Neutrophil (primary cell): ENCODE results near the gene RAD51B.

Source experiments
- H3K27ac ChIP-seq: fragments of 200-600 bp; sonication (generic); 2 replicates; pipeline ENCODE4 v1.5.1; 2016; ENCODE audit warnings: mild to moderate bottlenecking, moderate library complexity
- H3K27me3 ChIP-seq: fragments of 200-600 bp; sonication (generic); 2 replicates; pipeline ENCODE4 v1.6.0; 2016; ENCODE audit warnings: mild to moderate bottlenecking
- H3K36me3 ChIP-seq: fragments of 200-600 bp; sonication (generic); 2 replicates; pipeline ENCODE4 v1.5.1; 2017
- H3K4me1 ChIP-seq, 2 experiments: fragments of 200-600 bp in 1 of 2; sonication (generic) in 1 of 2; 1 replicate in 1 of 2; 2 replicates in 1 of 2; pipeline versions ENCODE4 v1.5.1 to v1.6.1; 2013 to 2016; ENCODE audit warnings: low read depth in 1 of 2, low read length in 1 of 2, mild to moderate bottlenecking in 1 of 2, moderate library complexity in 1 of 2; ENCODE audit not compliant: control insufficient read depth in 1 of 2, insufficient read depth in 1 of 2
- H3K4me3 ChIP-seq, 2 experiments: fragments of 200-600 bp in 1 of 2; sonication (generic) in 1 of 2; 1 replicate in 1 of 2; 2 replicates in 1 of 2; pipeline ENCODE4 v1.5.1; 2013 to 2016; ENCODE audit warnings: low read depth in 1 of 2, low read length in 1 of 2, mild to moderate bottlenecking in 1 of 2, moderate library complexity in 1 of 2
- H3K9me3 ChIP-seq: fragments of 200-600 bp; sonication (generic); 2 replicates; pipeline ENCODE4 v1.5.1; 2016
- TF ChIP-seq, protein P1 (sequence below): fragments of 200-600 bp; sonication (generic); IDR thresholded peaks from 2 replicates; pipeline ENCODE4 v1.5.1; 2016; ENCODE audit warnings: antibody characterized with exemption

The RAD51B gene

GRCh38 chr14:68147303-68147702 lies 327.7 kb downstream of the RAD51B start:
- Histone ChIP-seq H3K4me3 (no peak overlapping the region), H3K27me3 (no peaks in the 10 kb centered on the region), H3K36me3 (no peaks in the 10 kb centered on the region), H3K4me1 (no peaks in the 10 kb centered on the region), H3K9me3 (no peaks in the 10 kb centered on the region), H3K27ac (no peak overlapping the region)
- TF ChIP-seq, protein P1, sequence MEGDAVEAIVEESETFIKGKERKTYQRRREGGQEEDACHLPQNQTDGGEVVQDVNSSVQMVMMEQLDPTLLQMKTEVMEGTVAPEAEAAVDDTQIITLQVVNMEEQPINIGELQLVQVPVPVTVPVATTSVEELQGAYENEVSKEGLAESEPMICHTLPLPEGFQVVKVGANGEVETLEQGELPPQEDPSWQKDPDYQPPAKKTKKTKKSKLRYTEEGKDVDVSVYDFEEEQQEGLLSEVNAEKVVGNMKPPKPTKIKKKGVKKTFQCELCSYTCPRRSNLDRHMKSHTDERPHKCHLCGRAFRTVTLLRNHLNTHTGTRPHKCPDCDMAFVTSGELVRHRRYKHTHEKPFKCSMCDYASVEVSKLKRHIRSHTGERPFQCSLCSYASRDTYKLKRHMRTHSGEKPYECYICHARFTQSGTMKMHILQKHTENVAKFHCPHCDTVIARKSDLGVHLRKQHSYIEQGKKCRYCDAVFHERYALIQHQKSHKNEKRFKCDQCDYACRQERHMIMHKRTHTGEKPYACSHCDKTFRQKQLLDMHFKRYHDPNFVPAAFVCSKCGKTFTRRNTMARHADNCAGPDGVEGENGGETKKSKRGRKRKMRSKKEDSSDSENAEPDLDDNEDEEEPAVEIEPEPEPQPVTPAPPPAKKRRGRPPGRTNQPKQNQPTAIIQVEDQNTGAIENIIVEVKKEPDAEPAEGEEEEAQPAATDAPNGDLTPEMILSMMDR = no peak

DNA sequence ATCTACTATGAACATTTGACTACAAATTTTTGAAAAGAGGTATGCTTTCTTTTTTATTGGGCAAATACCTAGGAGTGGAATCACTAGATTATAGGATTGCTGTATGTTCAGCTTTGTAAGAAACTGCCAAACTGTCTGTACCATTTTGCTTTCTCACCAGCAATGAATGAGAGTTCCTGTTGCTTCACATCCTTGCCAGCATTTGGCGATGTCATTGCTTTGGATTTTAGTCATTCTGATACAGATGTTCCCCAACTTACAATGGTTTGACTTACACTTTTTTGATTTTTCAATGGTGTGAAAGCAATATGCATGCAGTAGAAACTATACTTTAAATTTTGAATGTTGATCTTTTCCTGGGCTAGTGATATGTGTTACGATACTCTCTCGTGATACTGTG lies 328.7 kb downstream of the RAD51B start:
- no peak overlapping the region for H3K4me3 ChIP-seq
- H3K27me3 ChIP-seq = no peaks in the 10 kb centered on the region
- no peaks in the 10 kb centered on the region for H3K36me3 ChIP-seq
- H3K27ac ChIP-seq = no peak overlapping the region
- H3K4me1 ChIP-seq = no peaks in the 10 kb centered on the region
- TF ChIP-seq, protein P1 = no peak
- H3K9me3 ChIP-seq = no peaks in the 10 kb centered on the region

DNA sequence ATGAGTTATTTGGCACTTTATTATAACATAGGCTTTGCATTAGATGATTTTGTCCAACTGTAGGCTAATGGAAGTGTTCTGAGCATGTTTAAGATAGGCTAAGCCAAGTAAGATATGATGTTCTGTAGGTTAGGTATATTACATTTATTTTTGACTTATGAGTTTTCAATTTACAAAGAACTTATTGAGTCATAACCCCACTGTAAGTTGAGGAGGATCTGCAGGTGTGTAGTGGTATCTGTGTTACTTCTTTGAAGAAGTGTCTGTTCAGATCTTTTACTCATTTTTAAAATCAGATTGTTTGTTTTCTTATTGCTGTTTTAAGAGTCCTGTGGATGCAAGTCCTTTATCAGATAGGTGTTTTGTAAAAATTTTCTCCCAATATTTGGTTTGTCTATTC lies 329.2 kb downstream of the RAD51B start:
- TF ChIP-seq, protein P1 = no peak
- no peak overlapping the region for H3K27ac ChIP-seq
- H3K4me3 ChIP-seq = no peak overlapping the region
- no peaks in the 10 kb centered on the region for H3K9me3 ChIP-seq
- H3K27me3 ChIP-seq = no peaks in the 10 kb centered on the region
- H3K4me1 ChIP-seq = no peaks in the 10 kb centered on the region
- H3K36me3 ChIP-seq = no peaks in the 10 kb centered on the region

DNA sequence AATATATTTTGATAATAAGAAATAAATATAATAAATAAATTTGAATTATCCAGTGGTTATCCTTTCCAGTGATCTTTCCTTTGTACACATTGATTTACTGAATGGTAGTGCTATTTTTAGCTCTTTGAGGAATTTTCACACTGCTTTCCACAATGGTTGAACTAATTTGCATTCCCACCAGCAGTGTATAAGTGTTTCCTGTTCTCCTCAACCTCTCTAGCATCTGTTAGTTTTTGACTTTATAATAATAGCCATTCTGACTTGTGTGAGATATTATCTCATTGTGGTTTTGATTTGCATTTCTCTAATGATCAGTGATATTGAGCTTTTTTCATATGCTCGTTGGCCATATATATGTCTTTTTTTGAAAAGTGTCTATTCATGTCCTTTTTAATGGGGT lies 333.7 kb downstream of the RAD51B start:
- Histone ChIP-seq H3K9me3 (no peaks in the 10 kb centered on the region), H3K4me3 (no peak overlapping the region), H3K27ac (no peak overlapping the region), H3K4me1 (no peaks in the 10 kb centered on the region), H3K27me3 (no peaks in the 10 kb centered on the region), H3K36me3 (no peaks in the 10 kb centered on the region)
- TF ChIP-seq, protein P1 = no peak

- Histone ChIP-seq H3K4me3 (no peak overlapping the region), H3K27ac (no peak overlapping the region), H3K36me3 (no peaks in the 10 kb centered on the region), H3K9me3 (no peaks in the 10 kb centered on the region), H3K4me1 (no peaks in the 10 kb centered on the region), H3K27me3 (no peaks in the 10 kb centered on the region)
- TF ChIP-seq, protein P1 = no peak
Measured at GRCh38 chr14:68154275-68154674, 334.7 kb downstream of the RAD51B start.

DNA sequence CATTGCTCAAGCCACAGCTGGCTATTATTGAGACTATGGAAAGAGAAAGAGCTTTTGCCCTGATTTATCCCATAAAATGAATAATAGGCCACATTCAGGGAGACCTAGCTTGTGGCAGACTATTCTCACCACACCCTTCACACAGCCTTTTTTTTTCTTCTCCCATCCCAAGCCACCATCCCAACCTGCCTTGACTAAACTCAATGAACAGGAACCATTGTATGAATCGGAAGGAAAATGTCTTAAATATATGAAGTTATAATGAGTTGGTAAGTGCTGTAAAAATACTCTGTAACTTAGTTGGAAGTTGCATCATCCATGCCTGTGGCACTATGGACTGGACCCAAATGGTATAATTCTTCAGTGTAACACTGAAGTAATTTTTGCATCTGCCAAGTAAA lies 338.4 kb downstream of the RAD51B start:
- H3K4me1 ChIP-seq = no peaks in the 10 kb centered on the region
- no peaks in the 10 kb centered on the region for H3K9me3 ChIP-seq
- H3K36me3 ChIP-seq = no peaks in the 10 kb centered on the region
- TF ChIP-seq, protein P1 = no peak
- H3K27ac ChIP-seq = no peak overlapping the region
- H3K4me3 ChIP-seq = no peak overlapping the region
- no peaks in the 10 kb centered on the region for H3K27me3 ChIP-seq
